Pancreas (tissue), 10 donors: ENCODE results near the gene VSTM5. TPM values are rescaled to one million over a fixed set of nuclear protein-coding genes. Genes with fewer than 3 reads are reported as not detected.
"Not testable (repeated sequence)": the region's sequence is repeated elsewhere in the genome, so short reads cannot be mapped to it uniquely, and the experiment has no call there.

Experiments used
- ATAC-seq, 4 donors: fragments of 200-7000 bp; cut with Tn5 transposase; one replicate each; pipeline versions ENCODE4 v1.8.0 to v1.9.1; 2020; ENCODE audit warnings: mild to moderate bottlenecking in 4 of 4, moderate library complexity in 4 of 4
- DNase-seq, 6 donors: peaks; one replicate each; pipeline ENCODE4 v3.0.0-alpha.2; 2020
- FAIRE-seq: peaks from 2 replicates; lab custom pipeline; 2012; peaks lifted over from hg19 to GRCh38; lab: Jason Lieb, UNC
- H3K27ac ChIP-seq, 4 donors: fragments of 200-600 bp; sonication (generic); 1 replicate in 3 of 4; 2 replicates in 1 of 4; pipeline versions ENCODE4 v1.5.0 to v1.8.0; 2020
- H3K27me3 ChIP-seq, 4 donors: fragments of 200-600 bp; one replicate each; pipeline ENCODE4 v1.8.0; 2021
- H3K36me3 ChIP-seq, 3 donors: fragments of 200-600 bp; sonication (generic) in 1 of 3; one replicate each; pipeline versions ENCODE4 v1.5.0 to v1.8.0; 2020 to 2021
- H3K4me1 ChIP-seq, 3 donors: fragments of 200-600 bp; one replicate each; pipeline ENCODE4 v1.8.0; 2021
- H3K4me3 ChIP-seq, 4 donors: fragments of 200-600 bp; sonication (generic) in 2 of 4; one replicate each; pipeline versions ENCODE4 v1.5.0 to v1.8.0; 2020 to 2021
- H3K9me3 ChIP-seq, 4 donors: fragments of 200-600 bp; one replicate each; pipeline ENCODE4 v1.8.0; 2021
- CTCF ChIP-seq, 4 donors: fragments of 200-600 bp; sonication (generic) in 3 of 4; IDR thresholded peaks; one replicate each; pipeline versions ENCODE4 v1.5.0 to v1.8.0; 2021; ENCODE audit warnings: antibody characterized with exemption in 4 of 4
- WGBS, 2 donors: extraction: QIAGEN DNeasy Blood & Tissue Kit; methylation state at CpG; one replicate each; pipeline ENCODE4 v1.1.7; 2013; 5-methylcytosine and 5-hydroxymethylcytosine counted together
- intact Hi-C, 3 donors: fragments of 100-400 bp; cut with DNase I; formaldehyde crosslinking; loops; one replicate each; pipeline versions ENCODE4 v1.11.1 to v1.14.2; 2022
- polyA plus RNA-seq, 2 donors: library from polyadenylated mRNA; stranded (reverse); fragments of 200-250 nt; gene quantifications; one replicate each; pipeline ENCODE4 v1.2.3, GENCODE V29; 2013
- total RNA-seq, 6 donors: library from RNA; stranded (reverse); fragmentation: NEBNext Ultra II Directional in 4 of 6; extraction: Animal tissue kit (Norgen Biotek cat#: 25700) in 4 of 6; gene quantifications; one replicate each; pipeline versions ENCODE4 v1.2.1 to v1.2.4, GENCODE V29; 2021 to 2023
- donor health status: healthy with polysubstance abuse.
- donor health status: DM: no; HTN: no; CAD: no; lungs with moderate emphysema.
- donor health status: DM: no; HTN: no; CAD: no.
- donor health status: control.
- donor health status: control.
- donor health status: Bipolar disorder and iron deficiency.
- donor health status: DM: yes; HTN: yes; CAD: no.
- donor health status: DM: no; HTN: no; CAD: no.
- donor health status: DM: no; HTN: no; CAD: no.
- donor health status: DM: yes; HTN: yes; CAD: no.

The VSTM5 gene
- total RNA-seq: under 1 TPM; 0.18 to 0.31 (median 0.26) TPM
- under 1 TPM; 0.23 to 0.27 TPM for polyA plus RNA-seq

- peaks cover 0 to 5% (median 0%) of the 10 kb centered on the region in 3 donors for H3K4me1 ChIP-seq
- FAIRE-seq (no peak), DNase-seq (no peak), ATAC-seq (peak; percentile 21 to 61 (median 38))
- no peaks in the 10 kb centered on the region for H3K36me3 ChIP-seq
- H3K9me3 ChIP-seq: no peaks in the 10 kb centered on the region
- intact Hi-C loops: no loop called here
- H3K27me3 ChIP-seq: no peaks in the 10 kb centered on the region
- H3K27ac ChIP-seq: peak within 1 kb of the TSS in 1 of 4 donors; percentile 23
- TF ChIP-seq CTCF (IDR thresholded peaks at IDR 0.05): no peak
- H3K4me3 ChIP-seq: peak within 1 kb of the TSS; percentile 40 to 57 (median 44)
- WGBS, 2 donors: 12 to 14% methylated on average over 4 to 5 of the region's 6 CpGs
Measured at GRCh38 chr11:93850594-93851018, at the start of gene VSTM5. Gene VSTM5 (minus strand): TSS chr11:93850618. CDS start chr11:93850502, 116 bp downstream.

- intact Hi-C loops: loop anchor here in 1 of 3 donors (10.0 kb wide), 1 partner anchor 530 kb away; no protein-coding TSS in a partner anchor
- 23 to 32% methylated on average over 5 of the region's 5 CpGs for WGBS, 2 donors
- peak; percentile 51 for FAIRE-seq
- H3K4me1 ChIP-seq: no peaks in the 10 kb centered on the region
- no peaks in the 10 kb centered on the region for H3K9me3 ChIP-seq
- H3K4me3 ChIP-seq: no peak overlapping the region
- H3K27me3 ChIP-seq: no peaks in the 10 kb centered on the region
- DNase-seq: peak in 1 of 6 donors; percentile 24
- H3K36me3 ChIP-seq: no peaks in the 10 kb centered on the region
- ATAC-seq: peak; percentile 83 to 97 (median 92)
- no peak overlapping the region for H3K27ac ChIP-seq
- TF ChIP-seq CTCF (IDR thresholded peaks at IDR 0.05): peak; percentile 39 to 62 (median 62)
Measured at GRCh38 chr11:93895106-93895862, 44.9 kb upstream of the VSTM5 start.

- no peak for FAIRE-seq
- ATAC-seq: no peak
- no peak overlapping the region for H3K4me3 ChIP-seq
- intact Hi-C loops: loop anchor here in 1 of 3 donors (10.0 kb wide), 1 partner anchor 534 kb away; no protein-coding TSS in a partner anchor
- no peaks in the 10 kb centered on the region for H3K36me3 ChIP-seq
- H3K9me3 ChIP-seq: no peaks in the 10 kb centered on the region
- H3K4me1 ChIP-seq: peaks cover 0 to 5% (median 0%) of the 10 kb centered on the region in 3 donors
- WGBS, 2 donors: 77 to 87% methylated on average over 3 of the region's 3 CpGs
- H3K27me3 ChIP-seq: no peaks in the 10 kb centered on the region
- no peak overlapping the region for H3K27ac ChIP-seq
- DNase-seq: no peak
- no peak for TF ChIP-seq CTCF (IDR thresholded peaks at IDR 0.05)
Measured at GRCh38 chr11:93890391-93891051, 40.1 kb upstream of the VSTM5 start.

GRCh38 chr11:93887111-93887510 is 36.7 kb upstream of the VSTM5 start:
- TF ChIP-seq CTCF (IDR thresholded peaks at IDR 0.05): no peak
- 89 to 97% methylated on average over 5 of the region's 5 CpGs for WGBS, 2 donors
- H3K4me3 ChIP-seq: no peak overlapping the region
- DNase-seq: no peak
- no peaks in the 10 kb centered on the region for H3K27me3 ChIP-seq
- no peak for FAIRE-seq
- no peaks in the 10 kb centered on the region for H3K36me3 ChIP-seq
- no peak overlapping the region for H3K27ac ChIP-seq
- ATAC-seq: no peak
- no peaks in the 10 kb centered on the region for H3K9me3 ChIP-seq
- intact Hi-C loops: no loop called here
- H3K4me1 ChIP-seq: peaks cover 0 to 5% (median 0%) of the 10 kb centered on the region in 3 donors

- H3K27ac ChIP-seq, H3K36me3 ChIP-seq, H3K27me3 ChIP-seq, H3K4me3 ChIP-seq, H3K9me3 ChIP-seq, intact Hi-C loops, DNase-seq, ATAC-seq, H3K4me1 ChIP-seq, FAIRE-seq: not testable (repeated sequence)
Measured at GRCh38 chr11:93879114-93879513, 28.7 kb upstream of the VSTM5 start.
